Lower leg skin (tissue), 4 donors: ENCODE results near the gene CDC25B. TPM values are rescaled to one million over a fixed set of nuclear protein-coding genes. Genes with fewer than 3 reads are reported as not detected.
A peak's percentile ranks its signal among the peaks of the same experiment; 100 is the strongest.

ENCODE experiments used
- DNase-seq, 2 donors: peaks; one replicate each; pipeline ENCODE4 v3.0.0-alpha.2; 2019; ENCODE audit warnings: low spot score in 2 of 2
- H3K4me3 ChIP-seq: fragments of 200-600 bp; sonication (generic); 2 replicates; pipeline ENCODE4 v1.5.1; 2017; ENCODE audit warnings: mild to moderate bottlenecking, low read depth; ENCODE audit not compliant: poor library complexity, severe bottlenecking
- POLR2A ChIP-seq, 2 donors: fragments of 450-650 bp; IDR thresholded peaks; one replicate each; pipeline ENCODE4 v1.6.1; 2016 to 2017; ENCODE audit warnings: antibody characterized with exemption in 2 of 2, mild to moderate bottlenecking in 1 of 2, moderate library complexity in 1 of 2
- WGBS, 2 donors: methylation state at CpG; one replicate each; pipeline ENCODE4 v1.1.5; 2018; 5-methylcytosine and 5-hydroxymethylcytosine counted together
- intact Hi-C: fragments of 100-400 bp; cut with DNase I; formaldehyde crosslinking; loops from one replicate; pipeline ENCODE4 v1.15.0; 2023; ENCODE audit warnings: low total_unique reads
- total RNA-seq, 4 donors: library from RNA; depleted of rRNA; stranded (reverse); fragments of >200 nt; gene quantifications; one replicate each; pipeline ENCODE4 v1.1.0, GENCODE V29; 2016
- TF ChIP-seq, protein P1 (sequence below), 3 donors: fragments of 450-650 bp; IDR thresholded peaks; one replicate each; pipeline ENCODE4 v1.5.1; 2016; ENCODE audit warnings: antibody characterized with exemption in 3 of 3, mild to moderate bottlenecking in 3 of 3, moderate library complexity in 2 of 3

The CDC25B gene
- total RNA-seq, 4 donors from 2014 or later: 13.5 to 23.2 (median 18.5) TPM

- no peak overlapping the region for H3K4me3 ChIP-seq
- intact Hi-C loops: no loop called here
- WGBS, 2 donors: 48 to 64% methylated on average over 6 of the region's 6 CpGs
- no peak for TF ChIP-seq POLR2A (IDR thresholded peaks at IDR 0.05)
- TF ChIP-seq, protein P1, sequence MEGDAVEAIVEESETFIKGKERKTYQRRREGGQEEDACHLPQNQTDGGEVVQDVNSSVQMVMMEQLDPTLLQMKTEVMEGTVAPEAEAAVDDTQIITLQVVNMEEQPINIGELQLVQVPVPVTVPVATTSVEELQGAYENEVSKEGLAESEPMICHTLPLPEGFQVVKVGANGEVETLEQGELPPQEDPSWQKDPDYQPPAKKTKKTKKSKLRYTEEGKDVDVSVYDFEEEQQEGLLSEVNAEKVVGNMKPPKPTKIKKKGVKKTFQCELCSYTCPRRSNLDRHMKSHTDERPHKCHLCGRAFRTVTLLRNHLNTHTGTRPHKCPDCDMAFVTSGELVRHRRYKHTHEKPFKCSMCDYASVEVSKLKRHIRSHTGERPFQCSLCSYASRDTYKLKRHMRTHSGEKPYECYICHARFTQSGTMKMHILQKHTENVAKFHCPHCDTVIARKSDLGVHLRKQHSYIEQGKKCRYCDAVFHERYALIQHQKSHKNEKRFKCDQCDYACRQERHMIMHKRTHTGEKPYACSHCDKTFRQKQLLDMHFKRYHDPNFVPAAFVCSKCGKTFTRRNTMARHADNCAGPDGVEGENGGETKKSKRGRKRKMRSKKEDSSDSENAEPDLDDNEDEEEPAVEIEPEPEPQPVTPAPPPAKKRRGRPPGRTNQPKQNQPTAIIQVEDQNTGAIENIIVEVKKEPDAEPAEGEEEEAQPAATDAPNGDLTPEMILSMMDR (IDR thresholded peaks at IDR 0.05): no peak
- DNase-seq: no peak
These were observed 13.5 kb upstream of the CDC25B start for GRCh38 chr20:3782597-3782996.

DNA sequence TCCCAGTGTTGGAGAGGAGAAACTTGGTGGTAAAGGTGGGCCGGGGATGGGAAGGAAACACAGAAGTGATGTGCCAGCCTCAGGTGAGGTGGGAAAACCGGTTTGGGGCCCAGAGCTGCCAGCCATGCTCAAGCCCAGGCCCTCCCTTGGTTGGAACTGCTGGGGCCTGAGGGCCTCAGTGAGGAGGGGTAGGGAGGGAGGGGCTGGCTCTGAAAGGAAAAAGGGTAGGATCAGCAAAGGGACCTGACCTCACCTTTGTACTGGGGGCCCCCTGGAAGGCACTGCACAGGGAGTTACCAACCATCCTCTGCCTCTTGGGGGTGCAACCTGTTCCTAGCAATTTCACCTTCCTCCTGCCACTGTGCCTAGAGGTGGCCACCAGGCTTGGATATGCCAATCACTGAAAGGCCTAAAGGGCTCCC, 13.0 kb upstream of the CDC25B start:
- no peak for DNase-seq
- no peak for TF ChIP-seq POLR2A (IDR thresholded peaks at IDR 0.05)
- TF ChIP-seq, protein P1 (IDR thresholded peaks at IDR 0.05): no peak
- intact Hi-C loops: no loop called here
- whole genome bisulfite sequencing, 2 donors: 41 to 56% methylated on average over 2 of the region's 2 CpGs
- H3K4me3 ChIP-seq: no peak overlapping the region

GRCh38 chr20:3783511-3784195, 12.5 kb upstream of the CDC25B start:
- DNase-seq: no peak
- intact Hi-C loops: no loop called here
- no peak overlapping the region for H3K4me3 ChIP-seq
- WGBS, 2 donors: 58 to 62% methylated on average over 10 of the region's 10 CpGs
- TF ChIP-seq, protein P1 (IDR thresholded peaks at IDR 0.05): no peak
- no peak for TF ChIP-seq POLR2A (IDR thresholded peaks at IDR 0.05)

- no peak overlapping the region for H3K4me3 ChIP-seq
- no peak for TF ChIP-seq POLR2A (IDR thresholded peaks at IDR 0.05)
- TF ChIP-seq, protein P1 (IDR thresholded peaks at IDR 0.05): no peak
- WGBS, 2 donors: 58 to 59% methylated on average over 12 to 17 of the region's 17 CpGs
- intact Hi-C loops: no loop called here
- no peak for DNase-seq
These were observed 11.8 kb upstream of the CDC25B start for GRCh38 chr20:3784216-3784853.

DNA sequence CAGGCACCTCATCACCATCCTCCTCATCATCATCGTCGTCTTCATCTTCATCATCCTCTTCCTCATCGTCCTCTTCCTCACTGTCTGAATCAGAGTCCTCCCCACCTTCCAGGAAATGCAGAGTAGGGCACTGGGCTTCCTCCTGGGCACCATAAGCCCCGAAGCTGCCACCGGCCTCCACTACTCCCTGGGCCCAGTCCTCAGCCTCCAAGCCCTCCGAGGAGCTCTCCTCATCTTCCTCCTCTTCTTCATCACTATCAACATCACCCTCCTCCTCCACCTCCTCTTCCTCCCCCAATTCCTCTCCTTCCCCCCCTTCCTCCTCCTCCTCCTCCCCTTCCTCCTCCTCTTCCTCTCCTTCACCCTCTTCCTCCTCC, 11.3 kb upstream of the CDC25B start:
- H3K4me3 ChIP-seq: peak overlapping the region; percentile 44
- intact Hi-C loops: no loop called here
- no peak for TF ChIP-seq POLR2A (IDR thresholded peaks at IDR 0.05)
- TF ChIP-seq, protein P1 (IDR thresholded peaks at IDR 0.05): no peak
- no peak for DNase-seq
- 66 to 67% methylated on average over 6 of the region's 6 CpGs for whole genome bisulfite sequencing, 2 donors
